NCI-H226 (cell line): ENCODE measurements around the gene NOXO1.
A peak's percentile ranks its signal among the peaks of the same experiment; 100 is the strongest.

Experiments used
- DNase-seq: peaks from one replicate; pipeline ENCODE4 v3.0.0-alpha.2; 2015

The NOXO1 gene

GRCh38 chr16:1938316-1938715, 43.0 kb downstream of the NOXO1 start:
- DNase-seq = no peak

DNA sequence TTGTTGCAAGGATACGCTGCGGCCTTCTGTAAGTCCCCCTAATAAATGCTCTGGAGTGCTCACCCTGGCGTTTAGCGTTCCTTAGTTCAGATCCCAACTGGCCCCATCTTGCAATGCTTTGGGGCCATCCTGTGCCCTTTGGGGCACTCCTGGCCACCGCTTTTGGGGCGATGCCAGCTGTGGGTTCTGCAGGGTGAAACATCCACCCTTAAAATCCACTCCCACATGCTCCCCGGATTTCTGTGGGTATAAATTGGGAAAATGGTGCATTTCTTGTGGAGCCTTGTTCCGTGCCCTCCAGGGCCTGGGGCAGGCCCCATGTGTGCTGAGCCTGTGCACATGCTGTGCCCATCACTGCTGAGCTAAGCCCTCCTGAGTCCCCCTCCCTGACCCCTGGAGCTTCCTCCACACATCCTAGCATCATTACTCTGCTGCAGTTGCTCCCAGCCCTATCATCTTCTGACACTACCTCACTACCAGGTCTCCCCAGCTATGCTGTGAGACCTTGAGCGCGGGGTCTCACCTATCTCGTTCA, 44.3 kb downstream of the NOXO1 start:
- no peak for DNase-seq

DNA sequence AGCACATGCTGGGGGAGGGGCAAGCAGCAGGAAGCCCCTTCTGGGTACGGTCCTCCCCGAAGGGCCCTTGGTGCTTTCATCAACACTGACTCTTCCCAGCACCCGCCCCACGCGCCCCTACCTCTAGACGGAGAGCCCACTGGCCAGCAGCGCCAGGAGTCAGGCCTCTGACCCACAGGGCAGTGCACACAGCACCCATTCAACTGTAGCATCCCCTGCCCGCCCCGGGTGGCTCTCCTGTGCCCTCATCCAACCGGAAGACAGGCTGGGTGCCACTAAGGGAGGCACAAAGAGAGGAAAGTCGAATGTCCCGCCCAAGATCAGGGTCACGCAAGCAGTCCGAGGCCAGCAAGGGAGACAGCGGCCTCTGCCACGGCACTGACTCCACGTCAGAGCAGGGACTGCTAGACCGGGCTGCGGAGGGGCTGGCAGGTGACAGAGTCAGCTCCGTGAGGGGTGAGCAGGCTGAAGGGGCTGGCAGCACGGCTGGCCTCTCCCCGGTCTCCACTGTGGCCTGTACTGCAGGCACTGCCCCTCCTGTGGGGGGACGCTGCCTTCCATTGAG, 48.1 kb downstream of the NOXO1 start:
- no peak for DNase-seq

DNA sequence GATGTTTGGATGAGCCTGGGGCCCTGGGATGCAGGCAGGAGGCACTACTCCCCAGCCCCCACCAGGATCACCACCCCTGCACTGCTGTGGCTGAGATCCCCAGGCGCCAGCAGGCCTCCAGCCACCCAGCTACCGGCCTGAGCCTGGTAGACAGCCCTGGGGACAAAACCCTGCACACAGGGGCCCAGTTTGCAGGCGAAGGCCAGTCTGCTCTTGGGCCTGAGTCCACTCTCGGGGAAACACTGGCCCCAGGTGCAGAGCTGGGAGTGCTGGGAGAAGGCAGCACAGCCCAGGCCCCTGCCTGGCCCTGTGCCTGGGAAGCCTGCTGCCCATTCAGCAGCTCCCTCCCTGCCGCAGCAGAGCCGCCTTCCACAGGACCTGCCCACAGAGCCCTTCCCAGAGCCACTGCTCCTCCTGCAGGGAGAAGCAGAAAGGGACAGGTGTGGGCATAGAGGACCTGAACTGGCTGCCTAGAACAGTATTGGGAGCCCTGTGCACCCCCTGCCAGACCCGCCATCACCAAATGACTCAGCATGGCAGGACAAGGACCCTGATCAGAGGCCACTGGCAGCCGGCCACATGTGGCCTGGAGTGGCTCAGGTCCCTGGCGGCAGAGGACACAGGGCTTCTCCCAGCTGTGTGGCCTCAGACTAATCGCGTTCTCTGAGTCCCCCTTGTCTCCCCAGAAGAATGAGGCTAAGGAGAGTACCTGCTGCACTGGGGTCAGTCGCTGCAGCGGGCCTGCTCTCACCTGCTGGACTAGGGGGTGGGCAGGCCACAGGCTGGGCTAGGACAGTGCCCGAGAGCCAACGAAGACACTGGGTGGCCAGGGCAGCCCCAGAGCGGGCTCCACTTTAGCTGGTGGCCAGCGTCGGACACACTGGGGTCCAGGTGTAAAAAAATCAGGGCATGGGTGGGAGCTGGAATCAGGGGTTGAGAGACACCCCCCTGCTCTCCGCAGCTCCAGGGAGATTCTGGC, 48.9 kb downstream of the NOXO1 start:
- peak; percentile 20 for DNase-seq

DNA sequence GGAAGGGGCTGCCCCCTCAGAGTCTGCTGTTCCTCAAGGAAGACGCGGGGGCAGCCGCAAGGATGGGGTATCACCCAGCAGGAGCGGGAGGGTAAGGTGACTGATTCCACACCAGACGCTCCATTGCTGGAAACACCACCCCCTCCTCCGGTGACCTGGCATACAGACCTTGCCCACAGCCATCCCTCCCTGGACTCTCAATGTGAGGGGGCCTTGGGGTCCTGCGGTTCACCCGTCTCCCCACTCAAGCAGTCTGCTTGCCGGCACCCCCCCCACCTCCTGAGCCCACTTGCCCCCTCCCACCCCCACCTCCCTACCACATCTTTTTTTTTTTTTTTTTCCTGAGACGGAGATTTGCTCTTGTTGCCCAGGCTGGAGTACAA, 50.9 kb downstream of the NOXO1 start:
- no peak for DNase-seq

GRCh38 chr16:1929578-1930337, 51.5 kb downstream of the NOXO1 start:
- DNase-seq = peak; percentile 71

DNA sequence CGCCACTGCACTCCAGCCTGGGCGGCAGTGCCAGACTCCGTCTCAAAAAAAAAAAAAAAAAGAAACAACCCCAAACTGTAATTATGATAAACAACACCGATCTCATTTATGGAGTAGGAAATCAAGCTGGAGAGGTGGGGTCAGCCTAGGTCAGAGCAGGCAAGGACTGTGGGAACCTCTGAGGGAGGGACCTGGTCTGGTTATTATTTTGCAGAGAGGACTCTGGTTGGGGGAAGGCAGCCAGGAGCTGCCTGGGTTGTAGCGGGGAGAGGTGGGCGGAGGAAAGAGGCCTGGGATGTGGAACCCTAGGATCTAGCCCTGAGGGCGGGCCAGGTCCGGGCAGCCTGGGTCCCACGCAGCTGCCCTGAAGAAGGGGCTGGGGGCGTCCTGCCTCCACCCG, 52.2 kb downstream of the NOXO1 start:
- DNase-seq = no peak
